ENCODE results near the gene DTD2.
A peak's percentile ranks its signal among the peaks of the same experiment; 100 is the strongest.
"Not testable (repeated sequence)": the region's sequence is repeated elsewhere in the genome, so short reads cannot be mapped to it uniquely, and the experiment has no call there.

DTD2 gene

DNA sequence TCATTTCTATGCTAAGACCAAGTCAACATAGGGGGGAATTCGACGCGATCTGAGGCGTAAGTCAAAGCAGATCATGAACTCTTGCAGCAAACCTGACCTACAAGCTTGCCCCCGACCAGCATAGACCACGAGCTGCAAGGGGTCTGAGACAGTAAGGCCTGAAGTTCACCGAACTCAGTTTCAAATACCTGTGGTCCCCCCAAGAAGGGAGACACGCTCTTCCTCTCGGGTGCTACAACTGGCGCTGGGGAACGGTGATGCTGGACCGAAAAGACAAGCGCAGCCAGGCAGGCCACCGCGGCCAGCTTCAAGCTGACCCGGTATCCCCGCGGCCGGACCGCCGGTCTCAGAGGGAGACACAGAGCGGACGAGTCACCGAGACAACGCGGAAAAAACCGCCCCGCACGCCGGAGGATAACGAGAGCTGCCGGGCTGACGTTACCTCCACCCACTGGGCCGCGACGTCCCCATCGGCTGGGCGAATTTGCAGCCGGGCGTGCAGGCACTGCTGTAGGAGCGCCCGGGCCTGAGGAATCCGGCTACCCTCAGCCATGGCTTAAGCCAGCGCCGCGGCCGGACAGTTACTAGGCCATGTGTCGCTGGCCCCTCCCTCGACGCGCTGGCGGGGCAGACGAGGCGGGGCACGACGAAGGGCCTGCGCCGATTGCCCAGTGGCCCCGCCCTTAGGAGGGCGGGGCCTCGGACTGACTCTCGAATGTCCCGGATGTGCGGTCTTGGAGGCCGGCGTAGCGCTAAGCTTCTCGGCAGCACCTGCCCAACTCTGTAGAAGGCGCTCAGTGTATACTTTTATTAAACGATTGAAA lies at the start of gene DTD2:
TSS of gene DTD2 (minus strand) at position 666 of the 824 bp plus-strand sequence. CDS start at position 553, 113 bp downstream.
- peak; percentile 92 for DNase-seq

DNA sequence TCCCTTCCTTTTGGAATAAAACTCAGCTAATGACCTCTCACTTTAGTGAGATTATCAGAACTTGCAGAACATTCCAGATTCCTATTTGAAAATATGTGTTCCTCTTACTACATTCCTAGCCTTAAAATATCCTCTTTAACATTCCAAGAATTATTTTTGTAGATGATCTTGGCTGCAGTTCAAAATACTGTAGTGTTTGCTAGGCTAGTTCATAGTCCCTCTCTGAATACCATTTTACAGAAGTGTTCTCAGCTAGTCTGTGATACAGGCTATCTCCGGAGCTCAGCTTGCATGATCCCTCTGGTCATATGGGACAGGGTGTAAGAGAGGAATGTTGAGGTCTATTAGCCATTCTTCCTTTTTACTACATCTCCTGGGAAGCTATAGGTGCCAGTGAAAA lies 48.1 kb upstream of the DTD2 start:
- no peak for DNase-seq

DNA sequence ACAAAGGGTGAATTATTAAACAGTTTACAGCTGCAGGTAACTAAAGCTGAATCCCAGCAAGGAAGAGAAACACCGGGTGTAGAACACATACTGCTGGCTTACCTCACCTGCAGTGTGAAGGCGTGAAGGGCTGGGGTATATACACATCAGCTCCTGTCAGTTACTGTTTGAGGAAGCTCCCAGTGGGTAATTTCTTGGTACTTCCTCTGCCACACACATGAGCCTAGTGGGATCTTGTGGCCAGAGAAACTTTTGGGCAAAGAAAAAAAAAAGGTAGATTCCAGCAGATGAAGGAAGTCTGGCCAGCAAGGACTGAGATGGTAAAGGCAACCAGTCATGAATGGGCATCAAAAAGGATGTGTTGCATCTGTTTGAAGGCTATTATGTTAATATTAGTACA lies 44.6 kb upstream of the DTD2 start:
- DNase-seq, result no peak

DNA sequence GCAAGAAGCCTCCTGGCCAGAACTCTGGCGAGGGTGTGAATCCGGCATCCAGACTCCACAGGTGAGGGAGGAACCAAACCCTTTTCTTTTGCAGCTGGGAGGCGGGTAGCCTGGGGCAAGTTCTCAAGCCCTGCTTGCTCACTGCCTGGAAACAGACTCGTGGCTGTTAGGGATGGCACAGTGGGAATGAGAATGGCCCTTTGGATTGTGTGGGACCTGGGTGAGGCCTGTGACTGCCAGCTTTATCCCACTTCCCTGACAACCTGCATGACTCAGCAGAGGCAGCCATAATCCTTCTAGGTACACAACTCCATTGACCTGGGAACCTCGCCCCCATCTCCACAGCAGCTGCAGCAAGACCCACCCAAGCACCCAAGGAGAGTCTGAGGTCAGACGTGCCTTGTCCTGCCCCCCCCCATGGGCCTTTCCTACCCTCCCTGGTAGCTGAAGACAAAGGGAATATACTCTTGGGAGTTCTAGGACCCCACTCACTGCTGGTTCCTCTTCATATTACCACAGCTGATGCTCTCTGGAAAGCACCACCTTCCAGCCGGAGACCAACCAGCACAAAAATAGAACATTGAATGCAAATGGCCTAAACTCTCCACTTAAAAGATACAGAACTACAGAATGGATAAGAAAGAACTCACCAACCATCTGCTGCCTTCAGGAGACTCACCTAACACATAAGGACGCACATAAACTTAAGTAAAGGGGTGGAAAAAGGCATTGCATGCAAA lies 35.6 kb upstream of the DTD2 start:
- no peak for DNase-seq

DNA sequence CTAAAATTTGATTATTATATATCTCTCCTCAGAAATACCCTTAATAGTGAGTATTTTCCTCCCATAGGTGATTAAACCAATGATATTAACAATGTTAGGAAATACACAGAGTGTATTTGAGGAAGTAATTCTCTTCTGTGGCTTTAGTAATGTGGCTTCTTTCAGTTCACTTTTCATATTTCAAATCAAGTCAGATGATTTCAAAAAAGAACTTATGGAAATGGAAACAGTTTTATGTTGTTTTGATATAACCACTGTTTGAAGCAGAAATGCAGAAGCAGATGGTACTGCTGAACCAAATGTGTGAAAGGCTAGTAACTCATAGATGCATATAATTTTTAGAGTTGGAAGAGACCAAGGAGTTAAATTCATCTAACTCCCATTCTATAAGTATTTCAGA lies 32.4 kb upstream of the DTD2 start:
- DNase-seq, result no peak

DNA sequence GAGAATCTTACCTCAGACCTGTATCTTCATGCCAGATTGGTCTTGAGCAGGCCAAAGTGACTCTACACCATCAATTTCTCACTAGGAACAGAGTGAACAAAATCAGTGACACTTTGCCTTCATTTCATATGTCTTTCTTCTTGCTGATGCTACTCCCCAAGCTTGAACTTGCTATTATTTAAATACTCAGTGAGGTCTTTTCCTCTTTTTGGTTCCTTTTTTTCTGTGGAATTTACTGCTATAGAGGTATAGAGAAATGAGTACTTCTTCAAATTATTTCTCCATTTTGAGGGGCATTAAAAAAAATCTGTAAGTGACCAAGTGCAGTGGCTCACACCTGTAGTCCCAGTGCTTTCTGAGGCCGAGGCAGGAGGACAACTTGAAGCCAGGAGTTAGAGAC lies 30.6 kb upstream of the DTD2 start, which contains the start of gene GPR33:
TSS of gene GPR33 (minus strand) at position 154 of the 400 bp plus-strand sequence. CDS start 4,074 bp downstream, outside the sequence.
- no peak for DNase-seq

DNA sequence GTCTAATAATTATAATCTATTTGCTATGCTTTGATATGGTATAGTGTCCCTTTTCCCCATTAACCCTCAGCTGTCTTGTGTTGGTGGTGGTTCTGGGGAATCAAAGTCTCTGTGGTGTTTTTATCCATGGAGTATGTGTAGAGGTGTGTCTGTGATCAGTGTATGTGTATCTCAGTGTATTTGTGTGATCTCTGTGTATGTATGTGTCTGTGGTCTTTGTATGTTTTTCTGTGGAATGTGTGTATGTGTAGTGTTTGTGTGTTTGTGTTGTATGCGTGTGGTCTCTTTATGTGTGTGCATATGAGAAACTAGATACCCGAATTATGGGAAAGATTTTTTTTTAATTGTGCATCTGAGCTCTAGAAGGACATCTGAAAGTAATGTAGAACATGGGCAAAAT lies 29.5 kb upstream of the DTD2 start:
- DNase-seq, result no peak

DNA sequence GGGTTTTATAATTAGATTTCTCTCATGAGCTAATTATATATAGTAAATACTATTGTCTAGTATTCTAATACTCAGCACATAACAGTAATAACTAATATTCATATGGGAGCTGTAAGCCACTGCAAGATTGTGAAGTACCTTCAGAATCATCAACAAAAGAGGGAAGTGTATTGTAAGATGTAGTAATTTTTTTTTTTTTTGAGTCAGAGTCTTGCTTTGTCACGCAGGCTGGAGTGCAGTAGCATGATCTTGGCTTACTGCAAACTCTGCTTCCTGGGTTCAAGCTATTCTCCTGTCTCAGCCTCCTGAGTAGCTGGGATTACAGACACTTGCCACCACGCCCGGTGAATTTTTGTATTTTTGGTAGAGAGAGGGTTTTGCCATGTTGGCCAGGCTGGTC lies 27.4 kb upstream of the DTD2 start:
- no peak for DNase-seq

DNA sequence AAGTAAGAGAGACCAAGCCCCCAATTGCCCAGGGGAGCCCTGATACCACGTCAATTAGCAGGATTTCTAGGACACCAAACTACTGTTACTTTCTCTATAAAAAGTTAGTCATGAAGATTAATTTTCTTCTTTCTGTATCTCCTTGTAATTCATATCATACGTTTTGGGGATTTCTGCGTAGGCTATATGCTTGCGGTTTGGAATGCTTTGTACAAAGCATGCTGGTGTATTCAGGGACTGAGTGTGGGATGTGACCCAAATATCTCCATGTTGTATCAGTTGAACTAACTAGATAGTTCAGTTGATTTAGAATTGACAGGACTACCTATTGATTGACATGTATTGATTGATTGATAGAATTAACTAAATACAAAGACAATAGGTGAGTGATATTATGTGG lies 22.9 kb upstream of the DTD2 start:
- DNase-seq, result no peak

DNA sequence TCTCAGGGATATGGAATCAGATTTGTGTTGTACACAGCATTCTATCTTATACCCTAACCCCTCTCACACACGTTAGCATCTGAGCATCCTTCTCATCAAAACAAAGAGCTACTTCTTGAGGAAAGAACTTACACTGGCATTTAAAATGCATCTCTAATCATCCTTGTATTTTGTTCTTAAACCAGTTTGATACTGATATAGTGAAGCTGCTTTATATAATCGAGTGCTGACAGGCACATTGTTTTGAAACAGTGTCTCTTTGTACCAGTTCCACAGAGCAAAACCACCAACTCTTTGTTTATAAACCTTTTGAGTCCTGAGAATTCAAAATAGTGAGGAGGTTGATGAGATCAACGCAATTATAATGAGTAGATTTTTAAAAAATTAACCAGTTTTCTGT lies 21.7 kb upstream of the DTD2 start:
- DNase-seq, result no peak

DNA sequence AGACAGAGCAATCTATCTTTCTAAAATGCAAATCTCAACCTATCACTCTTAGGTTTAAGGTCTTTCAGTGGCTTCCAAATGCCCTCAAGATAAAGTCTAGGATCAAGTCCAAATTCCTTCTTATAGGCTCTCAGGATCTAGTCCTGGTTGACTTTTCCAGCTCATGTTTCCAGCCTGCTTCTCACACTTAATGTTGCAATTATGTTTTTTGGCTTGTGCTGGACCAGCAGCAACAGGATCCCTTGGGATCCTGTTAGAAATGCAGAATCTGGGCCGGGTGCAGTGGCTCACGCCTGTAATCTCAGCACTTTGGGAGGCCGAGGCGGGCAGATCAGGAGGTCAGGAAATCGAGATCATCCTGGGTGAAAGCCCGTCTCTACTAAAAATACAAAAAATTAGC lies 19.9 kb upstream of the DTD2 start:
- no peak for DNase-seq

DNA sequence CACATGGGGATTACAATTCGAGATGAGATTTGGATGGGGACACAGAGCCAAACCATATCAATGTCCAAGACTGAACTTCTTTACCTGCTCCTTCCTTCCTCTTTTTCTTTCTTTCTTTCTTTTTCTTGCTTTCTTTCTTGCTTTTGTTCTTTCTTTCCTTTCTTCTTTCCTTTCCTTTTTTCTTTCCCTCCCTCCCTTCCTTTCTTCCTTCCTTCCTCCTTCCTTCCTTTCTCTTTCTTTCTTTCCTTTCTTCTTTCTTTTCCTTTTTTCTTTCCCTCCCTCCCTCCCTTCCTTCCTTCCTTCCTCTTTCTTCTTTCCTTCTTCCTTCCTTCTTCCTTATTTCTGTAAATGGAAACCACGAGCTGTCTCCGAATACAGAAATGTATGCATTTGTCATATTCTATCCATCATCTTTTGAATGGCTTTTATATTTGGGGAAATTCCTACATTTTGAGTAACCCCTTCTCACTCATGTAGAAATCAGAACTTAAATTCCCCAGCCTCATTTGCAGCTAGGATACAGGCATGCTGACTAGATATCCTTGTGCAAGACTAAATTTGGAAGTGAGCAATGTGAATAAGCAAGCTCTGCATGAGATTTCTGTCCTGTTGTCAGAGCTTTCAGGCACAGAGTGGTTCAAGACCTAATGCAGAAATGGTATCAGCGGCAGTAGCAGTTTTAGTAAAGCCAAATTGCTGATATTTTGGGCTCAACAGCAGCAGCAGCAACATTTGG lies 19.0 kb upstream of the DTD2 start:
- no peak for DNase-seq

DNA sequence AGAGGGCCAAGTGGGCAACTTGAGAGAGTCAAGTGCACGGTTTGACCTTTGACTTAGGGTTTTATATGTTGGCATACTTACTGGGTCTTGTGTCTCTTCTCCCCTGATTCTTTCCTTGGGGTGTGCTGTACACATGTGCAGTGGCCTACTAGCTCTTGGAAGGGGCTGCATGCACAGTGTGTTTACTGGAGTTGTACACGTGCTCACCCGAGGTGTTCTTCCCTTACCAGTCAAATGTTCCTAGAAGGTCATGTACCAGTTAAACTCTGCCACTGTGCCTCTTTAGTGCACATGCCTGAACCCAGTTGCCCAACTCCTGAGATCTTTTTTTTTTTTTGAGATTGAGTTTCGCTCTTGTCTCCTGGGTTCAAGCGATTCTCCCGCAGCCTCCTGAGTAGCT lies 9.2 kb upstream of the DTD2 start:
- DNase-seq, result no peak

DNA sequence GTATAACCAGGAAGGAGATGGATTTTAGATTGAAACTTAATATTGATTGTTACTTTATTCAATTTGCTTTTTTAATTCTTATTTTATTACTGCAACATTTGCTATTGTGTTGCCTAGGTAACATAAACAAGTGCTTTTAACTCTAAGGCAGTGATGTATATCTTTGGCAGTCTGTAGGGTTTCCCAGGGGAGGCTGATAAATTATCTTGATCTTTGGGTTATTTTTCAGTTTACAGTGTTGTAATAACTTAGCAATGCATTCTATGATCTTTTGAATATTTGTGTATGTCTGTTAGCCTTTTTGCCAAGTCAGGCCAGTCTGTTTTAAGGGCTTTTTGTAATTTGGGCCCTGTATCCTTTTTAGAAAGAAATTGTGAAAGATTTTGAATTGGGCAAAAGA lies 7.8 kb upstream of the DTD2 start:
- no peak for DNase-seq

DNA sequence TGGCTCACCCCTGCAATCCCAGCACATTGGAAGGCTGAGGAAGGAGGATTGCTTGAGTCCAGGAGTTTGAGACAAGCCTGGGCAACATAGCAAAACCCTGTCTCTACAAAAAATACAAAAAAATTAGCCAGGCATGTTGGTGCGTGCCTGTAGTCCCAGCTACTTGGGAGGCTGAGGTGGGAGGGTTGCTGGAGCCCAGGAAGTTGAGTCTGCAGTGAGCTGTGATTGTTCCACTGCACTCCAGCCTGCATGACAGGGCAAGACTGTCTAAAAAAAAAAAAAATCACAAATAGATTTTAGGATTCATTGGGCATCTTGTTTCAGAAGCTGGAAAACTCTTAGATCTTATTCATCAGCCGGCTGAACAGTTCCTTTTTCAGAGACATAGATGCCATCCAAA lies 5.1 kb upstream of the DTD2 start:
- not testable (repeated sequence) for DNase-seq

DNA sequence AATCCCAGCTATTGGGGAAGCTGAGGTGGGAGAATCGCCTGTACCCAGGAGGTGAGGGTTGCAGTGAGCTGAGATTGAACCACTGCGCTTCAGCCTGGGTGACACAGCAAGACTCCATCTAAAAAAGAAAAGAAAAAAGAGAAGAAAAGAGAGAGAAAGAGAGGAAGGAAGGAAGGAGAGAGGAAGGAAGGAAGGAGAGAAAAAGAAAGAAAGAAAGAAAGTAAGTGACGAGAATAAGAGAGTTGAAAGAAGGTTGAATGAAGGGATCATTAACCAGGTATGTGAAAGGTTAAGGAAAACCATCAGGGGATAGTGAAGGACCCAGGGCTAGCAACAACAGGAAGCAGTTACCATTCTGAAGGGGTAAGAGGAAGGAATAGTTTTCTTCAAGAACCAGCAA lies 4.2 kb upstream of the DTD2 start:
- DNase-seq, result no peak

DNA sequence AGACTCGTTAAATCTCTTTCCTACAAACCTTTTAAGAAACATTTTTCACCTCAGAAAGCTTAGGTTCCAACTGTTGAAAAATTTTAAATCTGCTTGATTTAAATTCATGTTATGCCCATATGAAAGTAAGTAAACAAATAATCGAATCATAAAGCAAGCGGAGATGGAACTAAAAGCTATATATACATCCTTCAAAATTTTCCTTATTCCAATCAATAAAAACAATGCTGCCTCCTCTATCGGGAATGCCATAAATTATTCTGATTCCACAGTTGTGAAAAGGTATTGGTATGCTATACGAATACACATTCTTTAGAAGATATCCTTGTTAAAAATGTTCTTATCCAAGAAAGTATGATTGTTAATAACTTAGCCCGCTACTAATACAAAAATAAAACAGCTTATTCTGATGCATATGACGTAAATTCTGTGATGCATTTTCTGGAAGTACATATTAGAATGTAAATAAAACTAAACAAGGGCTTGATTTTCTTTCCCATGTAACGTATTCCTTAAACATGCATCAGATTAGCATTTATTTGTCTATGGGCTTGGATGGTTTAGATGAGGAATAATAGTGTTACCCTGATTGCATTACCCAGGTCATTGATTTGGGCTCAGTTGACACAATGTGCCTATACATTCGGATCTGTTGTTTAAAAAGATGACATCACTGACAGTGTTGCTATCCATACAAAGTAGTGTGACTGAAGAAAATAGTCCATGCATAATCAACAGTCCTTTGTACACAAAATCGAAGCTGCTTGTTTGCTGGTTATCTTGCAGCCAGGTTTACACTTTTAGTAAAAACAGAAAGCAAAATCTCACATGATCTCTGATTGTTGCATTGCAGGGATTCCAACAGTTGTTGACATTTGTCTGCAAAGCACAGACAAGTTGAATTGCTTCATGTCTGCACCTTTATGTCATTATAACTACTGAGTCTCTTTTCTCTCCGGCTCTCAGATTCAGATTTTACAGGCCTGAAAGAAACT lies 656 bp upstream of the DTD2 start:
- no peak for DNase-seq

DNA sequence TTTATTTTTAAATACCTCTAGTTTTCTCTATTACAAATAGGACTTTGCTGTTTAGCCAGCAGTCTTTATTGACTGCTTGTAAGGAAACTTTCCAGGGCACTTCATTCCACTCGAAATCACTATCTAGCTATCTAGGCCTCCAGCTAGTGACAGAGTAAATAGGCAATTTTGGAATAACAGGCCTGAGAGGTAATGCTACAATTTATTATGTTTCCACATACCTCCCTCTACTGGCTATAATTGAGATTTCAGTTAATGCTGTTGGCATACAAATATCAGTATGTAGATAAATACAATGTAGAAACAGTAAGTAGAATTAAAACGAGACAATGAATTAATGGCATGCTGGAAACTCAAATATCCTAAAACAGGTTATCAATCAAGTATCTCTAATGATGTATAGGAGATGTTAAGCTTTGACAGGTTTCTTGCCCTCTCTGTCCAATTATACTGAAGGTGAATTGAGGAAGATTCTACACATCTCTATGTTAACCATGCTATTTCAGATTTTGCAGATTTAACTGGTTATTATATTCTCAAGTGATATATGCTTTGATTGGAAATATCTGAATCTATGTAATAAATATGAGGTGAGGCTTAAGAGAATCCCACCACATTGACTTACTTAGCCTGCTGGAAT lies 7.2 kb downstream of the DTD2 start:
- no peak for DNase-seq

DNA sequence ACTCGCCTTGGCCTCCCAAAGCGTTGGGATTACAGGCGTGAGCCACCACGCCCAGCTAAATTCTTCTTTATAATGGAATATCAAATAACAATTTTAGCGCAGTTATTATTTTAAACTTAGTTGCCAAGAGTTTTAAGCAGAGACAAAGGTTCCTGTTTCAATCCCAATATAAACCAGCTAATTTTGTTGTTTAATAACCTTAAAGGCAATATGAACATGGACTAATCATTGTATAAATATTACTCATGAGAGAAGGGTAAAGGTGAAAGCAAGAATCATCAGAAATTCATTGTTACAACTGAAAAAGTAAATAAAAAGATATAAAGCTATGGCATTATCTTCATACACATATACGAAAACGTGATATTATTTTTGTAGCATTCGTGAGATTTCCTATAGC lies 8.2 kb downstream of the DTD2 start:
- no peak for DNase-seq

DNA sequence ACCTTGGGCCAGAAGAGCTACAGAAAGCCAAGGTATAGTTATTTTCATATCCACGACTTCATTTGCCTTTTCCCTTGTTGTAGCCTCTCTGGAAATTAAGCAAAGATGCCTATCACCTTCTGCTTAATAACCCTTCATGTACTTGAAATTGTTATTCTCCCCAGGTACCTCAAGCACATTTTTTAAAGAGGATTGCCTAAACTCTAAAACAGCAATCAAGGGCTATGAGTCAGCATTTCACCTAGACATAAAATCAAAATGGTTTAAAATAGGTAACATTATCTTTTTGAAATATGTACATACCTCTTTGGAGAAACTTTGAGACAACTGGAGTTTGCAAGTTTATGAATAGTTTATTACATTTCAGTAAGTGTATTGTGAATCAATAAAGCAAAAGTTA lies 11.6 kb downstream of the DTD2 start:
- DNase-seq, result no peak

DNA sequence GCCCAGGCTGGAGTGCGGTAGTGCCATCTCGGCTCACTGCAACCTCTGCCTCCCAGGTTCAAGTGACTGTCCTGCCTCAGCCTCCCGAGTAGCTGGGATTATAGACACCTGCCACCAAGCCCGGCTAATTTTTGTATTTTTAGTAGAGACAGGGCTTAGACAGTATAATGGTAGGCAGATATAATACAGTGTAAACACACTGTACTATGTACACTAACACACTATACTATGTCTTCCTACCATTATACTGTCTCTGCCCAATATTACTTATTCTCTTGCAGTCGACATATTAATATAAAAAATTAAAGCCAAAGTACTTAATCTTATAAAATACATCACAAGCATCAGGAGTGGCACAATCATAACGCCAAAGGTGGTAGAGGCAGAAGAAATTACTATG lies 15.0 kb downstream of the DTD2 start:
- no peak for DNase-seq
